ENCODE measurements around the gene LCN2. TPM values are rescaled to one million over a fixed set of nuclear protein-coding genes. Genes with fewer than 3 reads are reported as not detected.
"Not testable (repeated sequence)": the region's sequence is repeated elsewhere in the genome, so short reads cannot be mapped to it uniquely, and the experiment has no call there.

Gene LCN2
- total and polyA plus RNA-seq, 3 donors from 2014 or later, result 2.2 TPM; not detected in 2

- no peaks in the 10 kb centered on the region for H3K36me3 ChIP-seq (ENCODE audit: low read depth, missing control alignments)
- intact Hi-C loops (cut with DNase I; ENCODE audit: low total_unique reads), result no loop called here
- H3K27me3 ChIP-seq, result no peaks in the 10 kb centered on the region
- DNase-seq, result no peak
- TF ChIP-seq POLR2A (IDR thresholded peaks at IDR 0.05) (no peak), CTCF (IDR thresholded peaks at IDR 0.05) (no peak)
- 56 to 74% methylated on average over 15 of the region's 15 CpGs for WGBS, 2 donors
- H3K27ac ChIP-seq, result no peak overlapping the region
- H3K9me3 ChIP-seq, result no peaks in the 10 kb centered on the region
- H3K4me1 ChIP-seq, result peaks cover 34% of the 10 kb centered on the region
- no peak overlapping the region for H3K4me3 ChIP-seq
These were observed 40.8 kb upstream of the LCN2 start for GRCh38 chr9:128108269-128109049.

DNA sequence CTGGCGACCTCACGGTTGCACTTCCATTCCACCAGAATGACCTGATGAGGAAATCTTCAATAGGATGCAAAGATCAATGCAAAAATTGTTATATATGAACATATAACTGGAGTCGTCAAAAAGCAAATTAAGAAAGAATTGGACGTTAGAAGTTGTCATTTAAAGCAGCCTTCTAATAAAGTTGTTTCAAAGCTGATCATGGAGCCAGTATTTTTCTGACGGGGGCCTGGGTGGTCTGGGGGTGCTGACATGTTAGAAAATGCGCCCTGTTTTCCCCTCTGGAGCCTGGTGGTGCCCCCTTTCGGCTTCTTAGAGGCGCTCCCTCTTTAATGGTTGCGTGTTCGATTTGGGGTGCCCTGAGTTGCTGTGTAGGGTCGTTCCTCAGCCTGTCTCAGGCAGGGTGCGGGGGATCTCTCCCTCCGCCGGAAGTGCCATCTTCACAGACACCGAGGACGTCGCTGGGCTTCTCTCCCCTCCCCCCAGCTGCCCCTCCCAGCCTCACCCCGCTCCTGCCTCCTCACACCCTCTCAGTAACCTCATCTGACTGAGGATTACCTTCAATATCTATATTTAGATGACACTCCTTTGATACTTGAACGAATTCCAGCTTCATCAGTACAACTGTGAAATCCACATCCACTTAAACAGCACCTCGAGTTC is 40.1 kb upstream of the LCN2 start:
- Histone ChIP-seq H3K4me1 (peaks cover 26% of the 10 kb centered on the region), H3K27me3 (no peaks in the 10 kb centered on the region), H3K9me3 (no peaks in the 10 kb centered on the region), H3K4me3 (no peak overlapping the region), H3K27ac (no peak overlapping the region), H3K36me3 (ENCODE audit: low read depth, missing control alignments) (no peaks in the 10 kb centered on the region)
- DNase-seq, result no peak
- whole genome bisulfite sequencing, 2 donors, result 64 to 79% methylated on average over 20 of the region's 20 CpGs
- intact Hi-C loops (cut with DNase I; ENCODE audit: low total_unique reads), result no loop called here
- TF ChIP-seq POLR2A (IDR thresholded peaks at IDR 0.05), result no peak
- no peak for TF ChIP-seq CTCF (IDR thresholded peaks at IDR 0.05)

DNA sequence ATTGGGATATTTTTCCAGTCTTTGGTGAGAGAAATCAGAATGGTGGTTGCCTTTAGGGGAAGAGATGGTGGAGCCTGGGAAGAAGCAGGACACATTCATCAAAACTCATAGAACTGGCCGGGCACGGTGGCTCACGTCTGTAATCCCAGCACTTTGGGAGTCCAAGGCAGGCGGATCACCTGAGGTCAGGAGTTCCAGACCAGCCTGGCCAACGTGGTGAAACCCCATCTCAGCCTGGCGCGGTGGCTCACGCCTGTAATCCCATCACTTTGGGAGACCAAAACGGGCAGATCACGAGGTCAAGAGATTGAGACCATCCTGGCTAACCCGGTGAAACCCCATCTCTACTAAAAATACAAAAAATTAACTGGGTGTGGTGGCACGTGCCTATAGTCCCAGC is 37.5 kb upstream of the LCN2 start:
- H3K9me3 ChIP-seq; DNase-seq; H3K4me3 ChIP-seq; intact Hi-C loops (cut with DNase I; ENCODE audit: low total_unique reads); H3K27ac ChIP-seq; H3K27me3 ChIP-seq; H3K36me3 ChIP-seq (ENCODE audit: low read depth, missing control alignments): not testable (repeated sequence)
- peaks cover 18% of the 10 kb centered on the region for H3K4me1 ChIP-seq
- 83 to 88% methylated on average over 12 of the region's 12 CpGs for WGBS, 2 donors

- TF ChIP-seq POLR2A (IDR thresholded peaks at IDR 0.05) (no peak), CTCF (IDR thresholded peaks at IDR 0.05) (no peak)
- peaks cover 3% of the 10 kb centered on the region for H3K4me1 ChIP-seq
- no peak for DNase-seq
- no peak overlapping the region for H3K27ac ChIP-seq
- WGBS, 2 donors, result 93 to 94% methylated on average over 7 to 12 of the region's 12 CpGs
- intact Hi-C loops (cut with DNase I; ENCODE audit: low total_unique reads), result no loop called here
- H3K36me3 ChIP-seq (ENCODE audit: low read depth, missing control alignments), result no peaks in the 10 kb centered on the region
- no peaks in the 10 kb centered on the region for H3K27me3 ChIP-seq
- H3K9me3 ChIP-seq, result no peaks in the 10 kb centered on the region
- H3K4me3 ChIP-seq, result no peak overlapping the region
These were observed 35.5 kb upstream of the LCN2 start for GRCh38 chr9:128113526-128114325.
